ENCODE measurements around the gene NT5C1B. TPM values are rescaled to one million over a fixed set of nuclear protein-coding genes. Genes with fewer than 3 reads are reported as not detected.

NT5C1B gene
- total RNA-seq, 4 donors from 2014 or later: not detected

- Histone ChIP-seq H3K27ac (no peak overlapping the region), H3K36me3 (no peaks in the 10 kb centered on the region), H3K4me1 (peaks cover 4 to 10% of the 10 kb centered on the region in 2 donors), H3K9me3 (no peaks in the 10 kb centered on the region), H3K27me3 (no peaks in the 10 kb centered on the region), H3K4me3 (no peak overlapping the region)
- intact Hi-C loops (cut with DNase I; ENCODE audit: low total_unique reads): no loop called here
- TF ChIP-seq POLR2A (IDR thresholded peaks at IDR 0.05) (no peak), CTCF (IDR thresholded peaks at IDR 0.05) (no peak)
- no peak for DNase-seq
Observed at GRCh38 chr2:18516112-18516511, 73.3 kb downstream of the NT5C1B start.

- no peak overlapping the region for H3K27ac ChIP-seq
- no peaks in the 10 kb centered on the region for H3K9me3 ChIP-seq
- DNase-seq: no peak
- H3K27me3 ChIP-seq: no peaks in the 10 kb centered on the region
- peaks cover 4 to 5% of the 10 kb centered on the region in 2 donors for H3K4me1 ChIP-seq
- no peaks in the 10 kb centered on the region for H3K36me3 ChIP-seq
- intact Hi-C loops (cut with DNase I; ENCODE audit: low total_unique reads): no loop called here
- no peak overlapping the region for H3K4me3 ChIP-seq
- no peak for TF ChIP-seq CTCF (IDR thresholded peaks at IDR 0.05)
- TF ChIP-seq POLR2A (IDR thresholded peaks at IDR 0.05): no peak
Observed at GRCh38 chr2:18514526-18515461, 74.6 kb downstream of the NT5C1B start.

Small RNA genes within 50 kb of the gene (small RNA-seq; reads per million reads assigned to genes)
- not detected for gene RNU6-1215P

Other genes starting within 250 kb of the NT5C1B start
- gene RDH14, start 28.9 kb downstream of the NT5C1B start, total RNA-seq: 10 to 100 TPM; 13.2 to 39.6 (median 25.6) TPM